Activated T-cell treated with anti-CD3 and anti-CD28 coated beads for 4 hours (primary cell): Measurements from ENCODE around the gene ZNF541.
"Not testable (repeated sequence)": the region's sequence is repeated elsewhere in the genome, so short reads cannot be mapped to it uniquely, and the experiment has no call there.

Source experiments
- DNase-seq: peaks from one replicate; pipeline ENCODE4 v3.0.0-alpha.2; 2020

The ZNF541 gene

GRCh38 chr19:47598407-47599349 is 25.7 kb upstream of the ZNF541 start:
- no peak for DNase-seq

- DNase-seq: no peak
Observed at GRCh38 chr19:47595944-47596343, 23.0 kb upstream of the ZNF541 start.

- no peak for DNase-seq
Observed at GRCh38 chr19:47593860-47594259, 20.9 kb upstream of the ZNF541 start.

GRCh38 chr19:47589824-47590223 is 16.9 kb upstream of the ZNF541 start:
- DNase-seq: no peak

GRCh38 chr19:47587295-47587694 is 14.3 kb upstream of the ZNF541 start:
- no peak for DNase-seq

GRCh38 chr19:47583161-47583560 is 10.2 kb upstream of the ZNF541 start:
- DNase-seq: not testable (repeated sequence)

GRCh38 chr19:47582320-47582909 is 9.5 kb upstream of the ZNF541 start:
- DNase-seq: no peak

- DNase-seq: no peak
Observed at GRCh38 chr19:47581605-47582319, 8.8 kb upstream of the ZNF541 start.

- no peak for DNase-seq
Observed at GRCh38 chr19:47580397-47580796, 7.4 kb upstream of the ZNF541 start.

GRCh38 chr19:47572635-47573034 is 313 bp downstream of the ZNF541 start:
- DNase-seq: no peak

GRCh38 chr19:47569331-47569730 is 3.6 kb downstream of the ZNF541 start:
- no peak for DNase-seq

GRCh38 chr19:47564081-47564480 is 8.9 kb downstream of the ZNF541 start:
- no peak for DNase-seq

- DNase-seq: no peak
Observed at GRCh38 chr19:47561440-47562057, 11.4 kb downstream of the ZNF541 start.

- DNase-seq: no peak
Observed at GRCh38 chr19:47560999-47561398, 11.9 kb downstream of the ZNF541 start.

GRCh38 chr19:47550129-47550528 is 22.8 kb downstream of the ZNF541 start:
- no peak for DNase-seq

GRCh38 chr19:47549261-47549862 is 23.6 kb downstream of the ZNF541 start:
- DNase-seq: no peak

- DNase-seq: no peak
Observed at GRCh38 chr19:47547199-47547598, 25.7 kb downstream of the ZNF541 start.

- DNase-seq: no peak
Observed at GRCh38 chr19:47545061-47545948, 27.6 kb downstream of the ZNF541 start.

- DNase-seq: no peak
Observed at GRCh38 chr19:47544476-47544875, 28.5 kb downstream of the ZNF541 start.

GRCh38 chr19:47544075-47544474 is 28.9 kb downstream of the ZNF541 start:
- DNase-seq: no peak

GRCh38 chr19:47542030-47542475 is 30.9 kb downstream of the ZNF541 start:
- DNase-seq: no peak

- no peak for DNase-seq
Observed at GRCh38 chr19:47541518-47541917, 31.4 kb downstream of the ZNF541 start.
